H1 (cell line): ENCODE results near the gene PPP1R17. TPM values are rescaled to one million over a fixed set of nuclear protein-coding genes. Genes with fewer than 3 reads are reported as not detected.

Experiments
- CTCF ChIA-PET: fragments of 300-600 bp; sonication (Branson Sonifier 250); formaldehyde crosslinking; loops from one replicate; lab custom pipeline; 2021; ENCODE audit not compliant: partially characterized antibody; lab: Charles Lee
- POLR2A ChIA-PET: fragments of 300-600 bp; sonication (Branson Sonifier 250); formaldehyde crosslinking; loops from one replicate; lab custom pipeline; 2021; ENCODE audit warnings: inconsistent platforms; ENCODE audit not compliant: partially characterized antibody; lab: Charles Lee
- DNase-seq, 2 experiments: peaks; one replicate each; pipeline versions ENCODE4 v3.0.0 to v3.0.0-alpha.2; 2010 to 2022; ENCODE audit warnings: low spot score in 2 of 2, low read depth in 1 of 2, mixed read lengths in 1 of 2
- FAIRE-seq: peaks from 2 replicates; lab custom pipeline; 2011; peaks lifted over from hg19 to GRCh38; lab: Jason Lieb, UNC
- H2AFZ ChIP-seq: 2 replicates; pipeline ENCODE4 v1.8.1; 2012; ENCODE audit warnings: low read length, inconsistent platforms
- H2AK5ac ChIP-seq: 2 replicates; pipeline ENCODE4 v1.6.1; 2013; ENCODE audit warnings: low read depth, low read length
- H2BK120ac ChIP-seq: replicated peaks from 2 replicates; pipeline ENCODE3; 2013; ENCODE audit warnings: low read depth, low read length, inconsistent platforms
- H2BK12ac ChIP-seq: 2 replicates; pipeline ENCODE4 v1.6.1; 2013; ENCODE audit warnings: low read depth, low read length
- H2BK15ac ChIP-seq: 2 replicates; pipeline ENCODE4 v1.6.1; 2013; ENCODE audit warnings: low read length
- H2BK20ac ChIP-seq: 2 replicates; pipeline ENCODE4 v1.6.1; 2013; ENCODE audit warnings: low read length
- H2BK5ac ChIP-seq: 2 replicates; pipeline ENCODE4 v1.6.1; 2013; ENCODE audit warnings: low read depth, low read length
- H3K14ac ChIP-seq: 2 replicates; pipeline ENCODE4 v1.6.1; 2013; ENCODE audit warnings: inconsistent platforms; ENCODE audit not compliant: insufficient read length
- H3K18ac ChIP-seq: 2 replicates; pipeline ENCODE4 v1.6.1; 2013; ENCODE audit warnings: low read length; ENCODE audit errors: extremely low read depth
- H3K23ac ChIP-seq: 2 replicates; pipeline ENCODE4 v1.6.1; 2013; ENCODE audit warnings: inconsistent platforms; ENCODE audit not compliant: insufficient read length
- H3K23me2 ChIP-seq: 2 replicates; pipeline ENCODE4 v1.6.1; 2013; ENCODE audit warnings: low read depth, low read length
- H3K27ac ChIP-seq: 2 replicates; pipeline ENCODE4 v1.6.1; 2011; ENCODE audit warnings: low read depth, low read length, inconsistent platforms
- H3K27me3 ChIP-seq, 4 experiments: replicated peaks in 1 of 4; 1 replicate in 1 of 4; 2 replicates in 3 of 4; pipeline versions ENCODE4 v1.6.1 to v1.8.1; 2011 to 2013; ENCODE audit warnings: low read length in 3 of 4, mild to moderate bottlenecking in 3 of 4, inconsistent platforms in 2 of 4, mixed read lengths in 2 of 4, moderate library complexity in 1 of 4; ENCODE audit not compliant: control insufficient read depth in 3 of 4, insufficient read depth in 3 of 4; ENCODE audit errors: extremely low read depth in 1 of 4
- H3K36me3 ChIP-seq, 4 experiments: 2 replicates each; pipeline versions ENCODE4 v1.6.1 to v1.8.1; 2011 to 2013; ENCODE audit warnings: mild to moderate bottlenecking in 4 of 4, low read length in 3 of 4, moderate library complexity in 2 of 4, control low read depth in 1 of 4, inconsistent platforms in 1 of 4; ENCODE audit not compliant: insufficient read depth in 4 of 4, control insufficient read depth in 2 of 4
- H3K4ac ChIP-seq: replicated peaks from 2 replicates; pipeline ENCODE3; 2013; ENCODE audit warnings: low read length, low read depth, mixed read lengths, inconsistent platforms; ENCODE audit not compliant: insufficient read length
- H3K4me1 ChIP-seq, 4 experiments: replicated peaks in 1 of 4; 1 replicate in 1 of 4; 2 replicates in 3 of 4; pipeline versions ENCODE4 v1.6.1 to v1.8.1; 2011 to 2013; ENCODE audit warnings: low read length in 3 of 4, inconsistent platforms in 2 of 4, mixed read lengths in 1 of 4; ENCODE audit not compliant: insufficient read depth in 4 of 4, control insufficient read depth in 3 of 4
- H3K4me2 ChIP-seq, 2 experiments: 2 replicates each; pipeline versions ENCODE4 v1.6.1 to v1.8.1; 2011 to 2013; ENCODE audit warnings: low read depth in 2 of 2, low read length in 2 of 2, control low read depth in 1 of 2, inconsistent platforms in 1 of 2, mild to moderate bottlenecking in 1 of 2; ENCODE audit not compliant: insufficient read depth in 1 of 2
- H3K4me3 ChIP-seq, 4 experiments: fragments of 200-600, 300-600 bp in 1 of 4; sonication (generic), shearing (Covaris generic), sonication (Bioruptor Twin) in 1 of 4; 2 replicates each; pipeline versions ENCODE4 v1.5.1 to v1.8.1; 2011 to 2016; ENCODE audit warnings: low read length in 4 of 4, low read depth in 3 of 4, control low read depth in 2 of 4, inconsistent platforms in 2 of 4, mild to moderate bottlenecking in 2 of 4, mixed read lengths in 1 of 4, moderate library complexity in 1 of 4; ENCODE audit not compliant: insufficient read depth in 2 of 4; ENCODE audit errors: extremely low read depth in 1 of 4
- H3K56ac ChIP-seq: replicated peaks from 2 replicates; pipeline ENCODE3; 2013; ENCODE audit warnings: low read depth, mild to moderate bottlenecking, mixed read lengths, low read length, inconsistent platforms; ENCODE audit not compliant: insufficient read length
- H3K79me1 ChIP-seq: 2 replicates; pipeline ENCODE4 v1.6.1; 2013; ENCODE audit warnings: low read depth, low read length, control low read depth
- H3K79me2 ChIP-seq, 2 experiments: 2 replicates each; pipeline versions ENCODE4 v1.6.1 to v1.8.1; 2012 to 2013; ENCODE audit warnings: low read length in 2 of 2, mild to moderate bottlenecking in 2 of 2, inconsistent platforms in 1 of 2; ENCODE audit not compliant: insufficient read depth in 2 of 2, control insufficient read depth in 1 of 2
- H3K9ac ChIP-seq, 4 experiments: replicated peaks in 1 of 4; 1 replicate in 1 of 4; 2 replicates in 3 of 4; pipeline versions ENCODE4 v1.6.1 to v1.8.1; 2011 to 2013; ENCODE audit warnings: low read depth in 3 of 4, low read length in 3 of 4, control low read depth in 2 of 4, mild to moderate bottlenecking in 2 of 4, moderate library complexity in 2 of 4, inconsistent platforms in 1 of 4; ENCODE audit errors: extremely low read depth in 1 of 4
- H3K9me3 ChIP-seq, 2 experiments: 2 replicates each; pipeline versions ENCODE4 v1.6.1 to v1.8.1; 2012 to 2013; ENCODE audit warnings: mild to moderate bottlenecking in 2 of 2, moderate library complexity in 2 of 2, control low read depth in 1 of 2, inconsistent platforms in 1 of 2, low read depth in 1 of 2, low read length in 1 of 2, mixed read lengths in 1 of 2; ENCODE audit not compliant: insufficient read depth in 2 of 2
- H4K20me1 ChIP-seq, 2 experiments: replicated peaks in 1 of 2; 2 replicates each; pipeline versions ENCODE3 to v1.8.1; 2011 to 2013; ENCODE audit warnings: inconsistent platforms in 2 of 2, low read length in 2 of 2, mild to moderate bottlenecking in 1 of 2; ENCODE audit not compliant: insufficient read depth in 2 of 2, control insufficient read depth in 1 of 2
- H4K5ac ChIP-seq: 2 replicates; pipeline ENCODE4 v1.6.1; 2013; ENCODE audit warnings: low read length, low read depth, mixed read lengths, inconsistent platforms; ENCODE audit not compliant: insufficient read length
- H4K8ac ChIP-seq: 2 replicates; pipeline ENCODE4 v1.8.0; 2013; ENCODE audit warnings: mild to moderate bottlenecking, moderate library complexity, low read length, inconsistent platforms; ENCODE audit not compliant: insufficient read depth; ENCODE audit errors: extremely low read depth
- H4K91ac ChIP-seq: replicated peaks from 2 replicates; pipeline ENCODE3; 2013; ENCODE audit warnings: low read length, mixed read lengths, inconsistent platforms; ENCODE audit not compliant: insufficient read length
- BCL11A ChIP-seq, 2 experiments: IDR thresholded peaks; one replicate each; pipeline ENCODE4 v1.6.1; 2011; ENCODE audit warnings: low read depth in 2 of 2, low read length in 2 of 2, mild to moderate bottlenecking in 2 of 2
- CBX5 ChIP-seq: fragments of 300-800, 300-1000 bp; sonication (generic); IDR thresholded peaks from 2 replicates; pipeline ENCODE4 v1.7.1; 2016; ENCODE audit warnings: antibody characterized with exemption, low read length, low read depth
- CREB1 ChIP-seq: IDR thresholded peaks from 2 replicates; pipeline ENCODE4 v1.6.1; 2012; ENCODE audit warnings: inconsistent platforms
- EGR1 ChIP-seq: IDR thresholded peaks from 2 replicates; pipeline ENCODE4 v1.6.1; 2011; ENCODE audit warnings: low read depth, low read length, borderline replicate concordance
- NRF1 ChIP-seq: IDR thresholded peaks from 2 replicates; pipeline ENCODE4 v1.6.1; 2011; ENCODE audit warnings: mild to moderate bottlenecking, low read depth, low read length, improper control_type of control experiment
- POLR2AphosphoS5 ChIP-seq: IDR thresholded peaks from 2 replicates; pipeline ENCODE4 v1.6.1; 2011; ENCODE audit warnings: low read depth, low read length
- RFX5 ChIP-seq: IDR thresholded peaks from 2 replicates; pipeline ENCODE4 v1.6.1; 2011; ENCODE audit warnings: low read depth, low read length, improper control_type of control experiment, borderline replicate concordance
- SAP30 ChIP-seq: fragments of 300-600 bp; sonication (generic); IDR thresholded peaks from 2 replicates; pipeline ENCODE4 v1.7.1; 2012; ENCODE audit warnings: low read length, moderate library complexity, mild to moderate bottlenecking, inconsistent platforms; ENCODE audit not compliant: insufficient read depth, insufficient replicate concordance
- TAF7 ChIP-seq: optimal IDR thresholded peaks from 2 replicates; pipeline ENCODE3; 2011; ENCODE audit warnings: low read depth, mild to moderate bottlenecking, inconsistent platforms, low read length, moderate library complexity, borderline replicate concordance
- WGBS, 2 experiments: shearing (Covaris generic) in 1 of 2; methylation state at CpG; one replicate each; pipeline versions ENCODE4 v1.1.6 to v1.1.7; 2013 to 2015; ENCODE audit warnings: low lambda C conversion rate in 2 of 2, mixed read lengths in 2 of 2, inconsistent platforms in 1 of 2, low coverage in 1 of 2, missing lambda C conversion rate in 1 of 2; ENCODE audit not compliant: insufficient replicate concordance in 2 of 2, insufficient coverage in 1 of 2, insufficient read length in 1 of 2; ENCODE audit errors: extremely low coverage in 1 of 2, missing lambda C conversion rate in 1 of 2; 5-methylcytosine and 5-hydroxymethylcytosine counted together
- polyA plus RNA-seq, 7 experiments: library from polyadenylated mRNA; depleted of rRNA in 3 of 7; stranded (reverse) in 5 of 7; unstranded in 2 of 7; fragments of >200 nt in 5 of 7; fragments of 200-250 nt in 2 of 7; gene quantifications; 1 replicate in 5 of 7; 2 replicates in 1 of 7; 4 replicates in 1 of 7; pipeline versions ENCODE4 v1.2.1 to v1.2.3, GENCODE V29; 2011 to 2013; ENCODE audit warnings: missing spikeins in 2 of 7, mixed read lengths in 2 of 7
- total RNA-seq: library from RNA; stranded (reverse); fragmentation: NEBNext Ultra II Directional; extraction: Animal tissue kit (Norgen Biotek cat#: 25700); gene quantifications from 2 replicates; pipeline ENCODE4 v1.2.1, GENCODE V29; 2021

The PPP1R17 gene
- total and polyA plus RNA-seq, 2 of the 8 experiments (the other 6 are each of a cell fraction or from before 2014, with no cell fraction given) = 1.5 to 2.5 TPM

- H4K5ac ChIP-seq = no peak overlapping the region
- no peak overlapping the region for H2BK5ac ChIP-seq
- H3K4me1 ChIP-seq = peaks cover 0 to 24% (median 12%) of the 10 kb centered on the region in 4 experiments; a peak in 5 of 7 replicates
- no peak overlapping the region for H3K18ac ChIP-seq
- 82% methylated on average over 5 of the region's 5 CpGs; no CpG with 5 or more reads in 1 of the 2 experiments for WGBS, 2 experiments
- no peak overlapping the region for H2AK5ac ChIP-seq
- no peak overlapping the region for H3K4me3 ChIP-seq
- TF ChIP-seq NRF1 (no peak), CREB1 (no peak), POLR2AphosphoS5 (no peak), CBX5 (no peak), RFX5 (no peak), TAF7 (no peak), BCL11A (IDR thresholded peaks at IDR 0.05; ENCODE audit: low read depth in 2 of 2, low read length in 2 of 2) (no peak), SAP30 (no peak), EGR1 (no peak)
- H3K23me2 ChIP-seq = no peaks in the 10 kb centered on the region
- H3K36me3 ChIP-seq = no peaks in the 10 kb centered on the region; a peak in 1 of 8 replicates
- no peak overlapping the region for H2BK120ac ChIP-seq
- ChIA-PET POLR2A (no interaction called here), CTCF (no interaction called here)
- no peaks in the 10 kb centered on the region for H4K20me1 ChIP-seq
- H2BK12ac ChIP-seq = no peak overlapping the region
- no peaks in the 10 kb centered on the region for H3K27me3 ChIP-seq
- H3K56ac ChIP-seq = no peak overlapping the region
- H4K8ac ChIP-seq = no peak overlapping the region
- H3K23ac ChIP-seq = no peak overlapping the region
- DNase-seq = no peak
- no peaks in the 10 kb centered on the region for H3K9me3 ChIP-seq
- H2BK20ac ChIP-seq = no peak overlapping the region
- H4K91ac ChIP-seq = no peak overlapping the region
- H2BK15ac ChIP-seq = no peak overlapping the region
- no peak overlapping the region for H3K4ac ChIP-seq
- no peak overlapping the region for H3K4me2 ChIP-seq
- no peak overlapping the region for H3K27ac ChIP-seq
- H3K79me1 ChIP-seq = no peaks in the 10 kb centered on the region
- H3K14ac ChIP-seq = no peak overlapping the region
- H3K9ac ChIP-seq = no peak overlapping the region
- H3K79me2 ChIP-seq = no peaks in the 10 kb centered on the region
- FAIRE-seq = no peak
- H2AFZ ChIP-seq = 0 out of 2 replicates have a peak overlapping the region, but pooled peaks have one; percentile 3
Observed at GRCh38 chr7:31692451-31692850, 5.4 kb downstream of the PPP1R17 start.
